Cardiac septum (tissue), 1 donor: ENCODE results near the gene RFC4. TPM values are rescaled to one million over a fixed set of nuclear protein-coding genes. Genes with fewer than 3 reads are reported as not detected.
"Not testable (repeated sequence)": the region's sequence is repeated elsewhere in the genome, so short reads cannot be mapped to it uniquely, and the experiment has no call there.

Experiments
- DNase-seq: peaks from one replicate; pipeline ENCODE4 v3.0.0-alpha.2; 2020; ENCODE audit warnings: low spot score
- intact Hi-C: fragments of 100-400 bp; cut with DNase I; formaldehyde crosslinking; loops from one replicate; pipeline ENCODE4 v1.14.0; 2022
- long read RNA-seq: library from polyadenylated mRNA; unstranded; transcript quantifications from one replicate; pipeline ENCODE4 v2.0.0, GENCODE V29; 2021
- total RNA-seq: library from RNA; stranded (reverse); fragmentation: NEBNext Ultra II Directional; extraction: Animal tissue kit (Norgen Biotek cat#: 25700); gene quantifications from one replicate; pipeline ENCODE4 v1.2.1, GENCODE V29; 2021
- donor health status: DM: no; HTN: no; CAD: no.

The RFC4 gene
- 6.4 TPM for total RNA-seq
- long read RNA-seq, partial matches to known transcripts: 1 of 6 reads
- long read RNA-seq, other reads (novel, unspliced or antisense): 1 of 6 reads

- intact Hi-C loops: loop anchor here (1.0 to 2.0 kb wide), 2 partner anchors 21 to 22 kb away; no protein-coding TSS in a partner anchor
These were observed at the start of gene RFC4 for GRCh38 chr3:186806089-186807055. TSS of gene RFC4 (minus strand) at chr3:186806482. CDS start at chr3:186804713, 1,769 bp downstream.

GRCh38 chr3:186854954-186855353 lies 48.7 kb upstream of the RFC4 start:
- no peak for DNase-seq
- intact Hi-C loops: no loop called here

More at GRCh38 chr3:186806089-186807055, at the start of gene RFC4:
- DNase-seq: peak; percentile 94

- no peak for DNase-seq
- intact Hi-C loops: no loop called here
These were observed 47.9 kb upstream of the RFC4 start for GRCh38 chr3:186854146-186854545.

GRCh38 chr3:186852994-186853393 lies 46.7 kb upstream of the RFC4 start:
- intact Hi-C loops: no loop called here
- DNase-seq: no peak

- intact Hi-C loops, DNase-seq: not testable (repeated sequence)
These were observed 45.6 kb upstream of the RFC4 start for GRCh38 chr3:186851835-186852234.

- DNase-seq: no peak
- intact Hi-C loops: loop anchor here (2.0 kb wide), 2 partner anchors 79 to 315 kb away; no protein-coding TSS in a partner anchor
These were observed 43.2 kb upstream of the RFC4 start for GRCh38 chr3:186849374-186849975.

- intact Hi-C loops: no loop called here
- DNase-seq: no peak
These were observed 41.2 kb upstream of the RFC4 start for GRCh38 chr3:186847437-186847836.

GRCh38 chr3:186845756-186846155 lies 39.5 kb upstream of the RFC4 start:
- DNase-seq: no peak
- intact Hi-C loops: no loop called here

GRCh38 chr3:186844908-186845307 lies 38.6 kb upstream of the RFC4 start:
- DNase-seq: no peak
- intact Hi-C loops: no loop called here

GRCh38 chr3:186843039-186843432 lies 36.8 kb upstream of the RFC4 start:
- intact Hi-C loops: no loop called here
- DNase-seq: no peak

GRCh38 chr3:186842426-186843038 lies 36.2 kb upstream of the RFC4 start, which contains the start of gene ADIPOQ:
TSS of gene ADIPOQ (plus strand) at chr3:186842710. CDS start at chr3:186853059, 10,349 bp downstream.
- intact Hi-C loops: no loop called here
- DNase-seq: no peak

- intact Hi-C loops: no loop called here
- DNase-seq: no peak
These were observed 35.3 kb upstream of the RFC4 start for GRCh38 chr3:186841620-186842019.

- intact Hi-C loops: no loop called here
- DNase-seq: no peak
These were observed 33.8 kb upstream of the RFC4 start for GRCh38 chr3:186839874-186840641.

- no peak for DNase-seq
- intact Hi-C loops: no loop called here
These were observed 26.0 kb upstream of the RFC4 start for GRCh38 chr3:186832276-186832675.

GRCh38 chr3:186831798-186832197 lies 25.5 kb upstream of the RFC4 start:
- intact Hi-C loops: no loop called here
- no peak for DNase-seq

- intact Hi-C loops: no loop called here
- DNase-seq: peak; percentile 26
These were observed 22.1 kb upstream of the RFC4 start for GRCh38 chr3:186828340-186828739.

- intact Hi-C loops: loop anchor here (1.0 kb wide), 1 partner anchor 21 kb away; the partner anchor contains the start of gene RFC4
- peak; percentile 90 for DNase-seq
These were observed 20.9 kb upstream of the RFC4 start for GRCh38 chr3:186826976-186827857.

GRCh38 chr3:186826410-186826975 lies 20.2 kb upstream of the RFC4 start:
- no peak for DNase-seq
- intact Hi-C loops: no loop called here
